ENCODE measurements around the gene SNCB. TPM values are rescaled to one million over a fixed set of nuclear protein-coding genes. Genes with fewer than 3 reads are reported as not detected.

The SNCB gene
- total and polyA plus RNA-seq, 8 donors: 0.21 to 0.68 (median 0.42) TPM; not detected in 2

- no peak overlapping the region for H3K27ac ChIP-seq
- H3K9me3 ChIP-seq: peaks cover 0 to 4% of the 10 kb centered on the region in 2 donors
- no peaks in the 10 kb centered on the region for H3K36me3 ChIP-seq
- intact Hi-C loops (cut with DNase I): no loop called here
- H3K4me3 ChIP-seq: no peak overlapping the region
- no peak for DNase-seq
- no peaks in the 10 kb centered on the region for H3K27me3 ChIP-seq
- no peaks in the 10 kb centered on the region for H3K4me1 ChIP-seq
- no peak for ATAC-seq
- TF ChIP-seq CTCF (IDR thresholded peaks at IDR 0.05): no peak
These were observed 51.0 kb downstream of the SNCB start for GRCh38 chr5:176579323-176579722.

- Histone ChIP-seq H3K27ac (no peak overlapping the region), H3K4me3 (no peak overlapping the region), H3K27me3 (no peaks in the 10 kb centered on the region), H3K4me1 (no peaks in the 10 kb centered on the region), H3K36me3 (no peaks in the 10 kb centered on the region), H3K9me3 (no peaks in the 10 kb centered on the region)
- ATAC-seq (peak; percentile 92), DNase-seq (peak in 3 of 4 donors; percentile 44 to 78 (median 47))
- intact Hi-C loops (cut with DNase I): no loop called here
- peak; percentile 27 to 38 for TF ChIP-seq CTCF (IDR thresholded peaks at IDR 0.05)
These were observed 51.9 kb downstream of the SNCB start for GRCh38 chr5:176578391-176578808.

GRCh38 chr5:176577312-176578176 is 52.8 kb downstream of the SNCB start:
- no peak for TF ChIP-seq CTCF (IDR thresholded peaks at IDR 0.05)
- ATAC-seq (no peak), DNase-seq (peak in 1 of 4 donors; percentile 78)
- no peaks in the 10 kb centered on the region for H3K4me1 ChIP-seq
- H3K9me3 ChIP-seq: no peaks in the 10 kb centered on the region
- H3K4me3 ChIP-seq: no peak overlapping the region
- H3K27ac ChIP-seq: no peak overlapping the region
- H3K27me3 ChIP-seq: peaks cover 0 to 8% of the 10 kb centered on the region in 2 donors
- H3K36me3 ChIP-seq: no peaks in the 10 kb centered on the region
- intact Hi-C loops (cut with DNase I): no loop called here

- no peak overlapping the region for H3K4me3 ChIP-seq
- peaks cover 0 to 26% of the 10 kb centered on the region in 2 donors for H3K27me3 ChIP-seq
- no peak for TF ChIP-seq CTCF (IDR thresholded peaks at IDR 0.05)
- ATAC-seq: no peak
- H3K9me3 ChIP-seq: no peaks in the 10 kb centered on the region
- peak in 1 of 4 donors; percentile 73 for DNase-seq
- no peak overlapping the region for H3K27ac ChIP-seq
- no peaks in the 10 kb centered on the region for H3K4me1 ChIP-seq
- H3K36me3 ChIP-seq: no peaks in the 10 kb centered on the region
- intact Hi-C loops (cut with DNase I): no loop called here
These were observed 54.6 kb downstream of the SNCB start for GRCh38 chr5:176575488-176576422.

- Histone ChIP-seq H3K36me3 (no peaks in the 10 kb centered on the region), H3K9me3 (no peaks in the 10 kb centered on the region), H3K27ac (no peak overlapping the region), H3K4me3 (no peak overlapping the region), H3K4me1 (no peaks in the 10 kb centered on the region), H3K27me3 (peaks cover 0 to 31% of the 10 kb centered on the region in 2 donors)
- ATAC-seq: no peak
- DNase-seq: no peak
- no peak for TF ChIP-seq CTCF (IDR thresholded peaks at IDR 0.05)
- intact Hi-C loops (cut with DNase I): no loop called here
These were observed 55.3 kb downstream of the SNCB start for GRCh38 chr5:176575066-176575465.

Measured in left lung (tissue), 10 donors.